Measurements from ENCODE around the gene TAC3. TPM values are rescaled to one million over a fixed set of nuclear protein-coding genes. Genes with fewer than 3 reads are reported as not detected.
"Not testable (repeated sequence)": the region's sequence is repeated elsewhere in the genome, so short reads cannot be mapped to it uniquely, and the experiment has no call there.

Gene TAC3
- total RNA-seq, 1 experiment from 2014 or later, result 3.1 TPM

DNA sequence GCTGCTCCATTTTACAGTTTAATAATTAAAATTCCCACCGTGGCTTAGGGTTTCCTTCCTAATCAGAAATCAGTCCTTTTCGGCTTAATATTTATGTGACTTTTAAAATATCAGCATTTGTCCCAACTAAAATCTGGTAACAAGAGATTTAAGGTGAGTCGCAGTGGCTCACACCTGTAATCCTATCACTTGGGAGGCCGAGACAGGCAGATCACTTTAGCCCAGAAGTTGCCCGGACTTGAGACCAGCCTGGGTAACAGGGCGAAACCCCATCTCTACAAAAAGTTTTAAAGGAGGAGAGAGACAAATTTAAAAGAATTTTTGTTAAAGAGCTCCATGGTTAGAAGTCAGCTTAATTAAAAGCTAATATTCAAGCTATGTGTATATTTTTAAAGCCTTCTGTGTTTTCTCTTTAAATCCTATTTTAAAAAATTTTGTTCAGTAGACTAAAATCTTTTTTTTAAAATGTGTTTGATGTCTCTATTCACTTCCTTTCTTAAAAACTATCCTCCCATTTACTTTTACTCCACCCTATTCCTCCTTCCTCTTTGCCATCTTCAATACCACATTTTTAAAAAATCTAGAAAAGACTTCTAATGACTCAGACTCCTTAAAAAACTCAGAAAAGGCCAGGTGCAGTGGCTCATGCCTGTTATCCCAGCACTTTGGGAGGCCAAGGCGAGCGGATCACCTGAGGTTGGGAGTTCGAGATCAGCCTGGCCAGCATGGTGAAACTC lies 3.8 kb upstream of the TAC3 start:
- H3K36me3 ChIP-seq (ENCODE audit: control insufficient read depth, insufficient read depth, low read length), result no peaks in the 10 kb centered on the region
- no peak overlapping the region for H3K4me3 Mint-ChIP-seq (ENCODE audit: unreplicated experiment)
- H3K9me3 ChIP-seq, result no peaks in the 10 kb centered on the region
- H3K27ac Mint-ChIP-seq (ENCODE audit: unreplicated experiment), result peak overlapping the region; percentile 49
- intact Hi-C loops (cut with micrococcal nuclease; ENCODE audit: unreplicated experiment), result no loop called here
- no peaks in the 10 kb centered on the region for H3K27me3 ChIP-seq (replicated peaks; ENCODE audit: control insufficient read depth, insufficient read depth, low read length)
- no peaks in the 10 kb centered on the region for H3K27me3 Mint-ChIP-seq (ENCODE audit: insufficient read depth, unreplicated experiment)
- no peaks in the 10 kb centered on the region for H3K36me3 Mint-ChIP-seq (ENCODE audit: insufficient read depth, unreplicated experiment)
- CTCF ChIA-PET, result interaction anchor here (0.5 to 2.1 kb wide), 2 partner anchors 92 to 223 kb away, joined by 5 to 29 read pairs; partner anchors contain the start of gene STAT6
- TF ChIP-seq CTCF (IDR thresholded peaks at IDR 0.05; ENCODE audit: insufficient read depth in 1 of 2, low read depth in 1 of 2, low read length in 1 of 2, severe bottlenecking in 1 of 2, unreplicated experiment in 1 of 2), result no peak
- no peak overlapping the region for H3K4me3 ChIP-seq (ENCODE audit: low read depth, low read length)
- BruUV-seq (replicated peaks), result no TSS peak
- DNase-seq, result no peak
- no peaks in the 10 kb centered on the region for H3K9me3 Mint-ChIP-seq (ENCODE audit: unreplicated experiment)
- H3K4me1 ChIP-seq, result peaks cover 23% of the 10 kb centered on the region
- H3K4me1 Mint-ChIP-seq (ENCODE audit: low read depth, unreplicated experiment), result peaks cover 16% of the 10 kb centered on the region
- POLR2A ChIA-PET, result no interaction called here

GRCh38 chr12:57018906-57019305 lies 2.6 kb upstream of the TAC3 start:
- ChIA-PET POLR2A (no interaction called here), CTCF (interaction anchor here (0.6 to 2.1 kb wide), 9 partner anchors 10 to 345 kb away, joined by 3 to 29 read pairs (median 6); partner anchors contain the start of genes LRP1 and STAT6)
- Histone ChIP-seq H3K4me1 (peaks cover 23% of the 10 kb centered on the region), H3K9me3 (no peaks in the 10 kb centered on the region), H3K27me3 (replicated peaks; ENCODE audit: control insufficient read depth, insufficient read depth, low read length) (no peaks in the 10 kb centered on the region), H3K4me3 (ENCODE audit: low read depth, low read length) (no peak overlapping the region), H3K36me3 (ENCODE audit: control insufficient read depth, insufficient read depth, low read length) (no peaks in the 10 kb centered on the region)
- H3K27ac Mint-ChIP-seq (ENCODE audit: unreplicated experiment), result peak overlapping the region; percentile 94
- H3K36me3 Mint-ChIP-seq (ENCODE audit: insufficient read depth, unreplicated experiment), result no peaks in the 10 kb centered on the region
- no peaks in the 10 kb centered on the region for H3K9me3 Mint-ChIP-seq (ENCODE audit: unreplicated experiment)
- intact Hi-C loops (cut with micrococcal nuclease; ENCODE audit: unreplicated experiment), result no loop called here
- no peaks in the 10 kb centered on the region for H3K27me3 Mint-ChIP-seq (ENCODE audit: insufficient read depth, unreplicated experiment)
- no peak for DNase-seq
- TF ChIP-seq CTCF (IDR thresholded peaks at IDR 0.05; ENCODE audit: insufficient read depth in 1 of 2, low read depth in 1 of 2, low read length in 1 of 2, severe bottlenecking in 1 of 2, unreplicated experiment in 1 of 2), result no peak
- H3K4me3 Mint-ChIP-seq (ENCODE audit: unreplicated experiment), result peak overlapping the region; percentile 55
- TSS peak; percentile 84 for BruUV-seq (replicated peaks)
- H3K4me1 Mint-ChIP-seq (ENCODE audit: low read depth, unreplicated experiment), result peaks cover 16% of the 10 kb centered on the region

GRCh38 chr12:57018353-57018752 lies 2.0 kb upstream of the TAC3 start:
- H3K4me3 Mint-ChIP-seq (ENCODE audit: unreplicated experiment); H3K27me3 Mint-ChIP-seq (ENCODE audit: insufficient read depth, unreplicated experiment); H3K9me3 Mint-ChIP-seq (ENCODE audit: unreplicated experiment); H3K4me3 ChIP-seq (ENCODE audit: low read depth, low read length); intact Hi-C loops (cut with micrococcal nuclease; ENCODE audit: unreplicated experiment); BruUV-seq (replicated peaks); H3K36me3 Mint-ChIP-seq (ENCODE audit: insufficient read depth, unreplicated experiment); H3K36me3 ChIP-seq (ENCODE audit: control insufficient read depth, insufficient read depth, low read length); H3K9me3 ChIP-seq; H3K27me3 ChIP-seq (replicated peaks; ENCODE audit: control insufficient read depth, insufficient read depth, low read length): not testable (repeated sequence)
- peak overlapping the region; percentile 94 for H3K27ac Mint-ChIP-seq (ENCODE audit: unreplicated experiment)
- H3K4me1 ChIP-seq, result peaks cover 23% of the 10 kb centered on the region
- ChIA-PET POLR2A (interaction anchor here (0.5 to 0.7 kb wide), 16 partner anchors 10 to 479 kb away, joined by 3 to 12 read pairs (median 5); partner anchors contain the start of genes MYO1A, NEMP1 and PTGES3), CTCF (interaction anchor here (0.6 to 2.1 kb wide), 14 partner anchors 8 to 731 kb away, joined by 3 to 29 read pairs (median 4); partner anchors contain the start of genes LRP1, MYO1A and STAT6)
- H3K4me1 Mint-ChIP-seq (ENCODE audit: low read depth, unreplicated experiment), result peaks cover 16% of the 10 kb centered on the region
- peak; percentile 79 to 83 for DNase-seq

All from Caco-2 (cell line).